ENCODE results near the gene CAPZA1.

CAPZA1 gene

DNA sequence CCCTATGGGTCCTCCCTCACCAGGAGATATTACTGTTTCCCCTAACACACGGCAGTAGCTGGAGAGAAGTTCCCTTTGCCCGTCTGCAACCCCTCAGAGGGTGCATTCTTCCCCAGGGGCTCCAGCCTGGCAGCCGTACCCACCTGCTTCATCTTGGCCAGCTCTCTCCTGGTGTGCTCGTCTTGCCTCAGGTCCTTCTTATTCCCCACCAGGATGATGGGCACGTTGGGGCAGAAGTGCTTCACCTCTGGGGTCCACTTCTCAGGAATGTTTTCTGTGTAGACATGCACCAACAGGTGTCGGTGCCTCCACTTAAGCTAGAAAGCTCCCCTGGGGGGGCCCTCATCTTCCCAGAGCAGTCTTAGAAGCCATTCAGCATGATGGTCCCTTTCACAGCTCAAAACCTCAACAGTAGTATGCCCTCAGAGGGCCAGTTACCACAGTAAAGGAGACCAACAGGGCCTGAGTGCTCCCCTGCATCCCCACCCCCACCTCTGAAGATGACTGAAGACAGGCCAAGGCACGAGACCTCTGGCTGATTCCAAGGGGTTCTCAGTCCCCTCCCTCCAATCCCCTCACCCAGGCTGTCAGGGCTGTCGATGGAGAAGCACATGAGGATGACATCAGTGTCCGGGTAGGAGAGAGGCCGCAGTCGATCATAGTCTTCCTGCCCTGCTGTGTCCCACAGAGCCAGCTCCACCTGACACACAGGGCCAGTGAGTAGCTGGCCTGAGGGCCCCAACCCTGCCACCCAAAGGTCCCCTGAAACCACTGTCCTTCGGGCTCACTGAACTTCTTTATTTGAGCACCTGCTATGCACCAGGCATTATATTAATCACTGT is 83.0 kb downstream of the CAPZA1 start:
- DNase-seq = no peak

GRCh38 chr1:112703706-112704105 is 84.1 kb downstream of the CAPZA1 start:
- DNase-seq = no peak

DNA sequence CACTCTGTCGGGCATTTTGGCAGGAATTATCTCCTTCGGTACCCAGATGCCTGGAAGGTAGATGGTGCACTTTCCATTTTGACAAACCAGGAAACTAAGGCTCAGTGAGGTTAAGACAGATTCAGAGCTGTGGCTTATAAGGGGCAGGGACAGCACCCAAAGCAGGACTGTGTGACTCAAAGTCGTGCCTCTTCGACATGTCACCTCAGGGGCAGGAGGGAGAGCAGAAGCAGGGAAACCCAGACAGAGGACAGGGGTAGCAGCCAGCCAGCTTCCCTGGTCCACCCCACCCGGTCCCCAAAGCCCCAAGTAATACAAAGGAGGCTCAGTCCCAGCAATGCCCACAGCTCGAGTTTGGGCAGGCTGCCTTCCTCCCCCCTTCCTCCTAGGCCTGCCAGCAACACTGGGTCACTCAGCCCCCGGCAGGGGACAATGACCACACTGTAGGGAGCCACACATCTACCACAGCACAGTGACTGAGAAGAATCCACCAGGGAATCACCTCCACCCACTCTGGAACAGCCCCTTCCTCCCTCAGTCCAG is 84.8 kb downstream of the CAPZA1 start:
- no peak for DNase-seq

GRCh38 chr1:112704934-112705627 is 85.4 kb downstream of the CAPZA1 start:
- DNase-seq = peak; percentile 57 to 60

DNA sequence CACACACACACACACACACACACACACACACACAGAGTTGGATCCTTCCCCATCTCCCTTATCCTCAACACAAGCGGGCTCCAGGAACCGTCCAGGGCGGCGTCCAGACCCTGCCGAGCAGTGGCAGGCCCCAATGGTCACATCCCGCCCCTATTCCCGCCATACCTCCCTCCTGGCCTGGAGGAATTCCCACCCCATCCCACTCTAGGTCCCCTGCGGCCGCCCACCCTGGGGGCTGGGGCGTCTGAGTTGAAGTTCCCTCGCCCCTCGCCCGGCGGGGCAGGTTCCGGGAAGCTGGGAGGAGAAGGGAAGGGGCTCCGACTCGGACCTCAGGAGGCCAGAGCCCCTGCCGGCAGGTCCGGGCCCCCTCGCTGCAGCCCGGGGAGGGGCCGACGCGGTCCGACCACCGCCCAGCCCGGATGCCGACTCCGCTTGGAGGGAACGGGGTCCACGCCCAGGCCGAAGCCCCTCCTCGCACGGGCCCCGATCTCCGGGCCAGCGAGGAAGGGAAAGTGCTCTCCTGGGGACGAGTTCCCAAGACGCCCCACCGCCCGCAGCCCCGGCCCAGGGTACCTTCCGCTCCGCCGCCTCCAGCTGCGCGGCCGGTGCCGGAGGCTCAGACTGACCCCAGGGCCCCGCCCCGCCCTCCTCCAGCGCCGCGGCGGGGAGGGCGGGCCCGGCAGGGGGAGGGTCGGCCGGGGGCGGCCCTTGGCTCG is 87.0 kb downstream of the CAPZA1 start, which contains the start of gene RHOC:
TSS of gene RHOC (minus strand) at position 623 of the 716 bp plus-strand sequence. CDS start 3,328 bp downstream, outside the sequence.
- DNase-seq = peak; percentile 42 to 52

GRCh38 chr1:112707221-112708001 is 87.8 kb downstream of the CAPZA1 start:
- DNase-seq = peak; percentile 66 to 76

DNA sequence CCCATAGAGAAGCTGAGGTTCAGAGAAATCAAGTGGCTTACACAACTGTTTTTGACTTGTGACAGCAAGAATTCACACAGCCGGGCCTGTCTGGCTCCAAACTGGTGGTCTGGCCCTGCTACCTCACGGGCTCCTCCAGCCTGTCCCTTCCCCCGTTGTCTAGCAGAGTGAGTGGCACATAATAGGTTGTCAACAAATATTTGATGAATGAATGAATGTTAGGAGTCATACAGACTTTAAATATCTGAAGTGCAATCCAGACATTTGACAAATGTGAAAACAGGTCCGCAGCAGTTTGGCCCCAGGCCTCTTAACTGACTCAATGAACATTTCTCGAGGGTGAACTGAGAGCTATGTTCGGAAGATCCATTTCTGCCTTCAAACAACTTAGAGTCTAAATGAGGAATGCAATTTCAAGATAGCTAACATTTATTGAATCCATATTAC is 88.4 kb downstream of the CAPZA1 start:
- DNase-seq = no peak

DNA sequence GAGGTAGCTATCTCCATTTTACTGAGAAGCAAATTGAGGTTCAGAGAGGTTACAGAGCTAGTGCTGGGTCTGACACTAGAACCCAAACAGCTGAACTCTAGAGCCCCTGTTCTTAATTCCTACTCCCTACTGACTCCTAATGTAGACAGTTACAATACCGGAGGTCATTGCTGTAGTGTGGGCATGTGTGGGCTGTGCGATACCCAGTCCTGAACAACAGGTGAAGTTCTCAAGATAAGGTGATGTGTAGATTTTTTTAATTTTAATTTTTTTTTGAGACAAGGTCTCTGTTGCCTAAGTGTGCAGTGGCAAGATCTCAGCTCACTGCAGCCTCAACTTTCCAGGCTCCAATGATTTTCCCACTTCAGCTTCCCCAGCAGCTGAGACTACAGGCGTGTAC is 88.9 kb downstream of the CAPZA1 start:
- DNase-seq = no peak

DNA sequence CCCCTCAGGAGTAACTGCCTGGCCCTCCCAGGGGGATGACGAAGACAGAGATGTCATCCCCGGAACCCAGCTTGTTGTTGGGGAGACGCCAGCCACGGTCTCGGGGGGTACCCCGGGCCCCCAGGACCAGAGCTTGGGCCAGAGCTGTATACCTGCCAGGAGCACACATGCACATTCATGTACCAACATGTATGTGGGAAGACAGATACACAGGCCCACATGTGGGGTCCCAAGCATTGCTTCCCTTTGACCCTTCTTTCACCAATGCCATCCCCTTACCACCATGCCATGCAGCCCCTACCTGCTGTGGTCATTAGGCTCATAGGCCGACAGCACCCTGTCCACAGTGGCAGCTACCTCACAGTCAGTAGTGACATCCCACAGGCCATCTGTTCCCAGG is 90.5 kb downstream of the CAPZA1 start:
- no peak for DNase-seq

GRCh38 chr1:112710586-112710985 is 91.0 kb downstream of the CAPZA1 start:
- no peak for DNase-seq

DNA sequence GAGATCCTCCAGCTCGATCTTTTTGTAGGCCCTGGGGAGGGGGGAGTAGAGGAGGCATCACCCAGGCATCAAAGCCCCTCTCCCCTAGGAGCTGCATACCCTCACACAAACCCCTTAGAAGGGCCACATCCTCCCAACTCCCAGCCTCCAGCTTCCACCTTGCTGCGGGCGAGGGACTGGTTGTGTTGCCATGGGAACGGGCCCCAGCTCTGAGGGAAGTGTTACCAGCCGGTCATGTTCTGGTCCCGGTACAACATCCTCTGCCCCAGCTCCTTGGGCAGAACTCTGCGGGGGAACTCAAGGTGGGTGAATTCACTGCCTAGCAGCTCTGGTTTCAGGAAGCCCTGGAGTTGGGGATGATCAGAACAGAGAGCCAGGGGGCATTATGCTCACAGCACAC is 91.4 kb downstream of the CAPZA1 start:
- DNase-seq = no peak

- DNase-seq = no peak
These were observed 92.0 kb downstream of the CAPZA1 start for GRCh38 chr1:112711670-112712069.

DNA sequence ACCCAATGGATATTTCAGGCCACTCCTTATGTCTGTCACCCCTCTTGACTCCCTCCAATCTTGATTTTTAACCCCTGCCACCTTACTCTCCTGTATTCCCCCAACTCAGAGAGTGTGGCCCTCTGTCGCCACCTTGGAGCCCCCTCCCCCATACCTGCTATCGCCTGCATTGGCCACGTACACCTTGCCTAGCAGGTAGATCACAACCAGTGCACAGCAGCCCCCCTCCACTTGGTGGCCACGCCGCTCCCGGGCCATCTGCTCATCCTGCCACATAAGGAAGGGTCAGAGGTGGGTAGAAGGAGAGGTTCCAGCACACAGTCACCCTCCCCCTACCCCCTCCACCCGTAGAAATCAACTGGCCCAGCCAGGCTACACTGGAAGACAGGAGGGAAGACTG is 92.6 kb downstream of the CAPZA1 start:
- no peak for DNase-seq

DNA sequence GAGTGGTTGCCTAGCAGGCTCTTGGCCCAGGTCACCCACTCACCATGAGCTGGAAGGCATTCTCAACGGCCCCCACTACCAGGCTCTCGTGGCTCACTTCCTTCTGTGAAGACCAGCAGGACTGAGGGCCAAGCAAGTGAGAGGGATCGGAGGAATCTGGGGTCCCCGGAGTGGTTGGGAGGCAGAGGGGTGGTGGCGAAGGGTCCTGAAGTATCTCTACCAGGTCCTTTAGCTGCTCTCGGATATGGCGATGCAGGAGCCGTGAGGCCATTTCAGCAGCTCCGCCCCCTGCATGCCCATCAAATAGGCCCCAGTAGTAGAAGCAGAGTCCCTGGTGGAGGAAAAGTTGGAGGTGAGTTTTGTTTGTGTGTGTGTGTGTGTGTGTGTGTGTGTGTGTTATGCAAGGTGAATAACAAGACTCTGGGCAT is 93.1 kb downstream of the CAPZA1 start:
- no peak for DNase-seq

- DNase-seq = peak in 1 of 2 donors; percentile 47
These were observed 94.1 kb downstream of the CAPZA1 start for GRCh38 chr1:112713466-112714312.

DNA sequence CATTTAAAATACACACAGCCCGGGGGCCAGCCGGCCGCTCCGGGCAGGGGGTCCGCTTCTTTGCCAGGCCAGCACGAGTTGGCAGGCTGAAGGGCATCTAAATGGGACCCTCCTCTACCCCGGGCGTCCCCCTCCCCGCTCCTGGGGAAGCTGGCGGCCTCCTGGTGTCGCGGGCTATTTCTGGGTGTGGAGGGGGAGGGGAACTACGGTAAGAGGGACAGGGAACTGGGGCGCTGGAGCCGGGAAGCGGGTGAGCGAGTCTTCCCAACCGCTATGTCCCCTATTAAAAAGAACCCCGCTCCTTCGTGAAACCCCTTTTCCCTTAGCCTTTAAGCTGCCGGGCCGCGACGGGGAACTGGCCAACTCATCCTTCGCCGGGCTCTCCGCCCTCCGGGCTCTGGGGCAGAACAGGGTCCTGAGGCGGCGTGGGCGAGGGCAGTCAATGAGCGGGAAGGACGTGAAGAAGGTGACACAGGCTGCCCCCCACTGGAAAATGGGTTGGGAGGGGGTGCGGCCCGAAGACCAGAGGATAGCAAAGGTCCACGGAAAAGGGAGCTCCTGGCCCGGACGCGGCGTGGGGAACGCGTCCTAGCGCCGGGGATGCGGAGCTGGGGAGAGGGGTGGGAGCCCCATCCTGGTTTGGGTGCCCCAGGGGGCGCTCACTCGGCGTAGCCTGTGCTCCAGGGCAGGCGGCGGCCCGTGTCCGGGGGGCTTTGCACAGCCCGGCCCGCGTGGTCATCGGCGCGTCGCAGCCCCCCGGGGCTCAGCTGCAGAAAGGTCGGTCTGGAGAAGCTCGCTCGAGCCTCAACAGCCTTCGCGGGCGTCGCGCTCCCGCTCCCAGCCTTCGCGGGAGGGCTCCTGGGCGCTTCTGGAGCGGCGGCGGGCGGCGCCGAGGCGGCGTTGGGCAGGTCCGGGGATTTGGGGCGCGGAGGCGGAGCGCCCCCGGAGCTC is 95.0 kb downstream of the CAPZA1 start:
- DNase-seq = no peak

DNA sequence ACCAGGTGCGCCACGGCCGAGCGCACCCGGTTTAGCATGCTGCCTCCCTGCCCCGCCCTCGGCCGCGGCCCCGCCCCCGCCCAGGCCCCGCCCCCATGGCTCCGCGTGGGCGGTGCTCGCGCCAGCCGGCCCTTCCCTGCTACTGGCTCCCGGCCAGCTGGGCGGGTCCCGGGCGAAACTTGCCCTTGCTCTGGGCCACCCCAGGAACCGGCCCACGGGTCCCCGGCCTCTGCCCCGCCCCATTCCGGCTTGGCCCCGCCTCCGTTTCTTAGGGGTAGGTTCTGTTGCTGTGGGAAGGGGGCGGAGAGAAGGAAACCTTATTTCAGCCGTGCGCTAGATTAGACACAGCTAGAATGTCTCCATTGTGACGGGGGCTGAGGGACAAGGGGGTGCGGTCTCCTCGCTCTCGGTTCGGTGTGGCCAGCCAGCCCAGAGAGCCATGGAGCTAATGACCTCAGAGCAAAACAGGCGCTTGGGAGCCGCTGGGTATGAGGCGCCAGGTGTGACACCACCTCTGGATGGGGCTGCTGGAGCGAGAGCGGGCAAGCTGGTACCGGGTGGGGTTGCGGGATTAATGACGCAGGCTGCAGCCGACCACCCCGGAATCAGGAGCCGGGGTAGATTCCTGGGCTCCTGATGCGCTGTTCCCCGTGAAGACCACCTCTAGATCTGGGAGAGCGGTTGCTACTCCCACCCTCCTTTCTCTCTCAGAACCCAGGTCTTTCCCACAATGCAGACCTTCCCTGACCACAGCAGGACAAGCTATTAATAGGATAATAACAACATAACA is 95.8 kb downstream of the CAPZA1 start, which contains the start of gene PPM1J:
TSS of gene PPM1J (minus strand) at position 69 of the 790 bp plus-strand sequence. CDS start at position 38, 31 bp downstream.
- peak; percentile 98 to 99 for DNase-seq

GRCh38 chr1:112716133-112716720 is 96.6 kb downstream of the CAPZA1 start:
- peak; percentile 80 to 83 for DNase-seq
